NCI-H1048 (cell line): ENCODE measurements around the gene TMEM191C.
"Not testable (repeated sequence)": the region's sequence is repeated elsewhere in the genome, so short reads cannot be mapped to it uniquely, and the experiment has no call there.

ENCODE experiments used
- DNase-seq: peaks from one replicate; lab custom pipeline; 2025; lab: John Stamatoyannopoulos, UW

TMEM191C gene

DNA sequence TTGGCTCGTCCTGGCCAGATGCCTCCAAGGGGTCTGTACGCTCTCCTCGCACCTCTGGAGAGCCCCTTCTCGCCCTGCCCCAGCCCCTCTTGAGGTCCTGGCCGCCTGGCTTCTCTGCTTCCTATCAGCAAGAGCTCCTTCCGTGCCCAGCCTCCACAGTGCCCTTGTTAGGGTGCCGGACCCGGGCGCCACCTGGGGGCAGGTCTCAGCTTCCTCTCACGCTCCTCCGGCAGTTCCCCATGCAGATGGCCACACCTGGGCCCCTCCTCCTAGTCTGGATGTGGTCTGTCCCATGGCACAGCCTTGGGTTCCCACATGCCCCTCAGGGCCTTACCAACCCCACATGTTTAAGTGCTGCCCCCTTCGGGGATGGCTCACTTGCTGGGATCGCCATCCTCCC, 6.5 kb downstream of the TMEM191C start:
- not testable (repeated sequence) for DNase-seq

GRCh38 chr22:21484039-21484438, 16.9 kb downstream of the TMEM191C start:
- DNase-seq = not testable (repeated sequence)

DNA sequence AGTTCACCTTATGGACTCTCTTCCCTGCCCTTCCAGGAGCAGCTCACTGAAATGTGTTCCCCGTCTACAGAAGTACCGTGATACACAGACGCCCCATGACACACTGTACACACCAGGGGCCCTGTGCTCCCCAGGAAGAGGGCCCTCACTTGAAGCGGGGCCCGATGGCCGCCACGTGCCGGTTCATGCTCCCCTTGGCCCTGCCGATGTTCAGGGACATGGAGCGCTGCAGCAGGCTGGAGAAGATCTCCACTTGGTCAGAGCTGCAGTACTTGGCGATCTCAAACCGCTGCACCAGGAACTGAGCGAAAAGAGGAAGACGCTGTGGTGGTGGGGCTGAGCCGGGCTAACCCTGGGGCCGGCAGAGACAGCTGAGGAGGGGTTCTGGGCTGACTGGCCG, 20.5 kb downstream of the TMEM191C start:
- not testable (repeated sequence) for DNase-seq

DNA sequence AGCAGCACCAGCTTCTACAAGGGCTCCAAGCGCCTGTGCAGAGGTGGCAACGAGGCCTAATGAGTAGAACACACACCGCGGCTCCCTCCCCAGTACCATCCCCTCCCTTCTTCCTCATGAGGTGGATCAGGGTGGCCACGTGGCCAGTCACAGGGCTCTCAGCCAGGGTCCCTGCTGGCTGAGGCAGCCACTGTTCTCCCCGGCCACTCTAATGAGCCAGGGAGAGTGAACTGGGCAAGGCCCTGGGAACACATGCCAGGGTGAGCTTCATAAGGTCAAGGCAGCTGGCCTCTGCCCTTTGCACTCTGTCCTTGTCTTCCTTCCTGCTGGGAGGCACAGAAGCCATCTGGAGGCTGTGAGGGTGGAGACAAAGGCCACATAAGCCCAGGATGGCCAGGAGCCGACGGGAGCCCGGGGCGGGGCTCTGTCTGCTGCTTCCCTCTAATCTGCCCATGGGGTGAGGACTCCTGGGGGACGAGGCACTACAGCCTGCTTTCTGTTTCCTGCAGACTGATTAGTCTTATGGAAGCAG, 22.0 kb downstream of the TMEM191C start:
- DNase-seq = not testable (repeated sequence)

- not testable (repeated sequence) for DNase-seq
Observed at GRCh38 chr22:21490556-21490955, 23.4 kb downstream of the TMEM191C start.

GRCh38 chr22:21492271-21492670, 25.1 kb downstream of the TMEM191C start:
- not testable (repeated sequence) for DNase-seq

DNA sequence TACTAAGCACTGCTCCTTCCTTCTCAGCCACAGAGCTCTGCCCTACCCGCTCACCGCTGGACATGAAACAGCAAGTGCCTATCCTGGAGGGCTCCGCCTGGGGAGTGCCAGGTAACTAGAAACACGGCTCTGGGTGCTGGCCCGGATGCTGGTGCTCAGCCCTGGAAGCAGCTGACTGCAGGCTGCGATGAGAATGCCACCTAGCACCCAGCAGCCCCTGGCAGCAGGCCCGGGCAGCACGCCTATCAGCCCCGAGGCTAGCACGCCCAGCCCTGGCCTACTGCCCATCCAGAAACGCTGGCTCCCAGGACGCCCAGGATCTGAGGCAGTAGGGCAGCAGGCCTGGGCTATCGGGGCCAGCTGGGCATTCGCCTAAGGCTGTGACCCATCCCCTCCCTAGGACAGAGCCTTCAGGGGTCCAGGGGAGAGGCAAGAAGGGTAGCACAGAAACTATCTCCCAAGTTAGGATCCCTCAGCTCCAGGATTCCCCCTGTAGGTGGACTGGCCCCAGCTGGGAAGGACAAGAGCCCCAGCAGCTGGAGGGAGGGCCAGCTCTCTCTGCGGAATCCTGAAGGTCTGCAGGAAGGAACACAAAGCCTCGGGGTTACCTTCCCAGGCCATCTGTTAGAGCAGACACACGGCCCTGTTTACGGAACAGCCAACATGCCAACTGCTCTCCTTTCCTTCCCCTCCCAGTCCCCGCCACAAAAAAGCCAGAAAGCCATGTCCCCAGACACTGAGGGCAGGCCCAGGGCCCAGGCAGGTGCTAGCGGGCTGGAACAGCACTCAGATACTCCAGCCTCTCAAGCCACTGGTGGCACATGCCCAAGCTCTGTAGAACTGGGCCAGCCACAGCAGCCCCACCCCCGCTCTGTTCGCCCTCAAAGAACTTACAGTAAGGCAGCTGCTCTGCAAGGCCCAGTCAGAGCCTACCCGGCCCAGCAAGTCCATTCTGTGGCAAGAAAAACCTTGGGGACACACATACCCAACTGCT, 26.9 kb downstream of the TMEM191C start:
- not testable (repeated sequence) for DNase-seq

DNA sequence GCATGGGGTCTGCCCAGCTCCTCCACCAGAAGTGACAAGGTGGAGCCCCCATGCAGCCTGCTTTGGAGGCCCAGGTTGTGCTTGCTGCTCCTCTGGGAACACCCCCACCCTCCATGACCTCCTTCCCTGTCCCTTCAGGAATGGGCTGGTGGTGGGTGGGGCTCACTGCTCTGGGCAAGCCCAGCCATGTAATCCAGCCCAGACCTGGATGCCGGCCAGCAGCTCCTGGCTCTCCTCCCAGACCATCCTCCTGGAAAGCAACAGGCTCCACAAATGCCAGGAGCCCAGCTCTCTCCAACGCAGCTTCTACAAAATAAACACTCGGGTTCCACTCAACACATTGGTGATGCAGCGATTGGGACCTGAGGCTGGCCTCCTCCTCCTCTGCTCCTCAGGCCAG, 30.8 kb downstream of the TMEM191C start:
- DNase-seq = not testable (repeated sequence)

GRCh38 chr22:21498489-21498888, 31.3 kb downstream of the TMEM191C start:
- DNase-seq = not testable (repeated sequence)

GRCh38 chr22:21499623-21500506, 32.7 kb downstream of the TMEM191C start:
- not testable (repeated sequence) for DNase-seq

DNA sequence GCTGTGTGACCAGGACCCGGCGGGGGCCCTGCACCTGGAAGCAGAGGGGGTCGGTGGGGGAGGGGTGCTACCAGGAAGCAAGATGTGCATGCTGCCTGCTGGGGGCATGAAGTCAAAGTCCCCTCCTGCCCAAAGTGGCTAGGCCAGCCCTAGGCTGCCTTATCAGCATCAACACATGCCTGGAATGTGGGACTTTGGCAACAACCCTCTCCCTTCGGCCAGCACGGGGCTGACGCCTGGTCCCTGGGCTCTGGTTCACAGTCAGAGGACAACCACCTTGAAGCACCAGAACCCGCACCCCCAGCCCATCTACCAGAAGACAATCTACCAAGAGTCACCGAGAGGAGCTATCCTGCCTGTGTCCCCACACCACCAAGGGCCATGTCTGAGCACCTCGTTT, 43.2 kb downstream of the TMEM191C start:
- DNase-seq = not testable (repeated sequence)

GRCh38 chr22:21512022-21512421, 44.8 kb downstream of the TMEM191C start:
- not testable (repeated sequence) for DNase-seq

GRCh38 chr22:21514117-21514516, 46.9 kb downstream of the TMEM191C start:
- not testable (repeated sequence) for DNase-seq

DNA sequence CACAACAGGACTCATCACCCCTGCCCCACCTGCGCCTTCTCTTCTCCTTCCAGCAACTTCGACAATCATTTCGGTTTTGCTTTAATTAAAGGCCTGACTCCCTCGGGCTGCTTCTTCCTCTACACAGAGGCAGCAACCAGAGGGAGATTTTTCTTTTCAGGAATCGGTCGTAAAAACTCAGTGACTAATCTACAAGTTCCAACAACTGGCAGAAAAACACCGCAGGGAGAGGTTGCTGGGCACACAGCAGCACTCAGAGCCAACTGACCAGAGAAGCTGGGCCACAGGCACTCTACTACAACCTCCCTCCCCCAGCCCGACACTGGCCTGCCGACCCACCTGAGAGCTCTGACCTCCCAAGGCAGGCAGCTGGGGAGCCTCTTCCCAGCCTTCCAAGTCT, 48.0 kb downstream of the TMEM191C start:
- not testable (repeated sequence) for DNase-seq

GRCh38 chr22:21516522-21516921, 49.3 kb downstream of the TMEM191C start:
- DNase-seq = not testable (repeated sequence)

GRCh38 chr22:21516970-21517764, 50.0 kb downstream of the TMEM191C start:
- DNase-seq = not testable (repeated sequence)
